ENCODE results near the gene BMP4.

DNA sequence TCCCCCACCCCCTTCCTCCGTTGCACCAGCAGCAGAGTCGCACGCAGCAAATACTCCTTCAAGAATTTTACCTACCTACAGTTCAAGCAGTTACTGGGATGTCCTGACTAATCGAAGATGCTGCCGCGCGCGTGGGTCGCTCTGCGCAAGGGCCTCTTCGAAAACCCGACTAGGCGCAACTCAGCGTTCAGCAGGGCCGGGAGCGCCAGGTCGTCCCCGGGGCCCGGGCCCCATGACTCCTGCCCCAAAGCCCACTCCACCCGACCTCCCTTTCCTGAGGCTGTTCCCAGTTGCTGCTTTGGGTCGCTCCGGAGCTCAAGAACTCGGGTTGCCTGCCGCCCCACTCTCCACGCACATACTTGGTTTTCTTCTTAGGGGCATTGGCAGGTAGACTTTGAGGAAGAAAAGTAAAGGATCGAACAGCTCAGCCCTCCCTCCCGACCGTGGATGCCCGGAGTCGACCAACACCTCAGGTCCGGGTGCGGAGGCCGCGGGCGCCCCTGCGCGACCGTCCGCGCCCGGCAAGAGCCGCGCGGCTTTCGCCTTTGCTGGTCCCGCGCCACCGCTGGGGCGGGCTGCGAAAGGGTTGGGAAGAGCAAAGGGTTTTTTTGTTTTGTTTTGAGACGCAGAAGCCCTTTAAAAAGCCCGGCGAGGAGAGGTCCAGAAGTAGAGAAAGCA, 1.9 kb downstream of the BMP4 start:
- TF ChIP-seq JUND (IDR thresholded peaks at IDR 0.05) (no peak), RAD21 (IDR thresholded peaks at IDR 0.05) (peak in 1 of 2 donors; percentile 13), HNF4A (conservative IDR thresholded peaks at IDR 0.05) (no peak)
- TF ChIP-seq, protein P1, sequence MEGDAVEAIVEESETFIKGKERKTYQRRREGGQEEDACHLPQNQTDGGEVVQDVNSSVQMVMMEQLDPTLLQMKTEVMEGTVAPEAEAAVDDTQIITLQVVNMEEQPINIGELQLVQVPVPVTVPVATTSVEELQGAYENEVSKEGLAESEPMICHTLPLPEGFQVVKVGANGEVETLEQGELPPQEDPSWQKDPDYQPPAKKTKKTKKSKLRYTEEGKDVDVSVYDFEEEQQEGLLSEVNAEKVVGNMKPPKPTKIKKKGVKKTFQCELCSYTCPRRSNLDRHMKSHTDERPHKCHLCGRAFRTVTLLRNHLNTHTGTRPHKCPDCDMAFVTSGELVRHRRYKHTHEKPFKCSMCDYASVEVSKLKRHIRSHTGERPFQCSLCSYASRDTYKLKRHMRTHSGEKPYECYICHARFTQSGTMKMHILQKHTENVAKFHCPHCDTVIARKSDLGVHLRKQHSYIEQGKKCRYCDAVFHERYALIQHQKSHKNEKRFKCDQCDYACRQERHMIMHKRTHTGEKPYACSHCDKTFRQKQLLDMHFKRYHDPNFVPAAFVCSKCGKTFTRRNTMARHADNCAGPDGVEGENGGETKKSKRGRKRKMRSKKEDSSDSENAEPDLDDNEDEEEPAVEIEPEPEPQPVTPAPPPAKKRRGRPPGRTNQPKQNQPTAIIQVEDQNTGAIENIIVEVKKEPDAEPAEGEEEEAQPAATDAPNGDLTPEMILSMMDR (IDR thresholded peaks at IDR 0.05; ENCODE audit: low read depth, low read length, missing input control) = no peak
- TF ChIP-seq, protein P2, sequence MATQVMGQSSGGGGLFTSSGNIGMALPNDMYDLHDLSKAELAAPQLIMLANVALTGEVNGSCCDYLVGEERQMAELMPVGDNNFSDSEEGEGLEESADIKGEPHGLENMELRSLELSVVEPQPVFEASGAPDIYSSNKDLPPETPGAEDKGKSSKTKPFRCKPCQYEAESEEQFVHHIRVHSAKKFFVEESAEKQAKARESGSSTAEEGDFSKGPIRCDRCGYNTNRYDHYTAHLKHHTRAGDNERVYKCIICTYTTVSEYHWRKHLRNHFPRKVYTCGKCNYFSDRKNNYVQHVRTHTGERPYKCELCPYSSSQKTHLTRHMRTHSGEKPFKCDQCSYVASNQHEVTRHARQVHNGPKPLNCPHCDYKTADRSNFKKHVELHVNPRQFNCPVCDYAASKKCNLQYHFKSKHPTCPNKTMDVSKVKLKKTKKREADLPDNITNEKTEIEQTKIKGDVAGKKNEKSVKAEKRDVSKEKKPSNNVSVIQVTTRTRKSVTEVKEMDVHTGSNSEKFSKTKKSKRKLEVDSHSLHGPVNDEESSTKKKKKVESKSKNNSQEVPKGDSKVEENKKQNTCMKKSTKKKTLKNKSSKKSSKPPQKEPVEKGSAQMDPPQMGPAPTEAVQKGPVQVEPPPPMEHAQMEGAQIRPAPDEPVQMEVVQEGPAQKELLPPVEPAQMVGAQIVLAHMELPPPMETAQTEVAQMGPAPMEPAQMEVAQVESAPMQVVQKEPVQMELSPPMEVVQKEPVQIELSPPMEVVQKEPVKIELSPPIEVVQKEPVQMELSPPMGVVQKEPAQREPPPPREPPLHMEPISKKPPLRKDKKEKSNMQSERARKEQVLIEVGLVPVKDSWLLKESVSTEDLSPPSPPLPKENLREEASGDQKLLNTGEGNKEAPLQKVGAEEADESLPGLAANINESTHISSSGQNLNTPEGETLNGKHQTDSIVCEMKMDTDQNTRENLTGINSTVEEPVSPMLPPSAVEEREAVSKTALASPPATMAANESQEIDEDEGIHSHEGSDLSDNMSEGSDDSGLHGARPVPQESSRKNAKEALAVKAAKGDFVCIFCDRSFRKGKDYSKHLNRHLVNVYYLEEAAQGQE (IDR thresholded peaks at IDR 0.05) = no peak

Measured in liver (tissue), 3 donors.